Right ventricle myocardium inferior (tissue), 1 donor: ENCODE measurements around the gene STXBP3. TPM values are rescaled to one million over a fixed set of nuclear protein-coding genes. Genes with fewer than 3 reads are reported as not detected.

ENCODE experiments used
- ATAC-seq: fragments of 200-7000 bp; cut with Tn5 transposase; one replicate; pipeline ENCODE4 v1.9.1; 2020; ENCODE audit warnings: mild to moderate bottlenecking, moderate library complexity
- DNase-seq: peaks from one replicate; pipeline ENCODE4 v3.0.0; 2021; ENCODE audit errors: missing footprints
- intact Hi-C: fragments of 100-400 bp; cut with DNase I; formaldehyde crosslinking; loops from one replicate; pipeline ENCODE4 v1.11.0; 2022
- total RNA-seq: library from RNA; stranded (reverse); fragmentation: NEBNext Ultra II Directional; extraction: Animal tissue kit (Norgen Biotek cat#: 25700); gene quantifications from one replicate; pipeline ENCODE4 v1.2.1, GENCODE V29; 2021
- donor health status: DM: no; HTN: yes; CAD: no; lungs with severe emphysema.

STXBP3 gene
- total RNA-seq, 1 donor from 2014 or later: 24.1 TPM

DNA sequence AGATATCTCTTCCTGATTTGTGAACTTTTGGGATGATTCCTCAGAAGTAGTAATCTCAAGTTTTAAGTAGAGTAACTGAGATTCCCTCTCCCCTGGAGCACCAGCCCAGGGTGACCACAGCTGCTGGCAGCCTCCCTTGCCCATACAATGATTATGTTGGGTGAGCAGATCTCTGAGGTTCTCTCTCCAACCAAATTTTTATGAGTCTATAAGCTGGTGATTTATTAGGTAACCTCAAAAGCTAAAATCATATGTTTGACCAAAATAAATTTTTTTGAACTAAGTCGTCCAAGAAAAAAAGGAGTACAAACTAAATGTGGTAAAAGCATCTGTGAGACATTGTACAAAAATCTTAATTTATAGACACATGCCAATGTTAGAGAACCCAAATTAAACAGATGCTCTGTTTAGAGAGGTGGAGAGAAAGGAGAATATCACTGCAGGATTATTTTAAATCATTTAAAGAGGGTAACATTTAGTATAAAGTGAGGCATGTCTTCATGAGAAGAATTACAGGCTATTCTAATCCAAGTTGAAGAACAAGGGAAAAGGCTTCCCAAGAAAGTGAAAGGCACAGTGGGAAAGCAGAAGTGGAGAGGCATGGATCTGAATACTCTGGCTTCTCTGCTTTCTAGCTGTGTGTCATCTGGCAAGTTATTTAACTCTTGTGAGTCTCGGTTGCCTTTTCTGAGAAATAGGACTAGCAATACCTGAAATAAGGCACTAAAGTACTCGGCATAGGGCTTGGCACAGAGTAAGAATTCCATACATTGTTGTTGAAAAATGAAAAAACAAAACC, 107.9 kb downstream of the STXBP3 start:
- no peak for ATAC-seq
- intact Hi-C loops: no loop called here
- no peak for DNase-seq

DNA sequence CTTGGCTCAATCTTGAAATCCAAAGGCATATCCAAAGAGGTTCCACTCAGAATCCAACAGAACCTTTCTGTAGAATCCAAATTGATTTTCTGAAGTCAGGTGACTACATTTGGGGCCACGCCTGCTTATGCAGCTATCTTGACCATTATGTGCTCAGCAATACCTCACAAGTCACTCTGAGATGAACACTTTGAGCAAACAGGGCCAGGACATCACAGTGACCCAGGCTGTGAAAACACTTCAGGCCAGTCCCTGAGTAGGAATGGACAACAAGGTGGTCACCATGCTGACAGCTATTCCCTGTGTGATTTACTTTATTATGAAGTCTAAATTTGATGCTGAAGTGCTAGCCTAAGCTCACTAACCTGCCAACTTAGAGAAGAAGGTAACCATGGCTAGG, 110.5 kb downstream of the STXBP3 start, which contains the start of gene AKNAD1:
AKNAD1 (minus strand) TSS at position 101 of the 400 bp plus-strand sequence. CDS start 4,430 bp downstream, outside the sequence.
- intact Hi-C loops: no loop called here

DNA sequence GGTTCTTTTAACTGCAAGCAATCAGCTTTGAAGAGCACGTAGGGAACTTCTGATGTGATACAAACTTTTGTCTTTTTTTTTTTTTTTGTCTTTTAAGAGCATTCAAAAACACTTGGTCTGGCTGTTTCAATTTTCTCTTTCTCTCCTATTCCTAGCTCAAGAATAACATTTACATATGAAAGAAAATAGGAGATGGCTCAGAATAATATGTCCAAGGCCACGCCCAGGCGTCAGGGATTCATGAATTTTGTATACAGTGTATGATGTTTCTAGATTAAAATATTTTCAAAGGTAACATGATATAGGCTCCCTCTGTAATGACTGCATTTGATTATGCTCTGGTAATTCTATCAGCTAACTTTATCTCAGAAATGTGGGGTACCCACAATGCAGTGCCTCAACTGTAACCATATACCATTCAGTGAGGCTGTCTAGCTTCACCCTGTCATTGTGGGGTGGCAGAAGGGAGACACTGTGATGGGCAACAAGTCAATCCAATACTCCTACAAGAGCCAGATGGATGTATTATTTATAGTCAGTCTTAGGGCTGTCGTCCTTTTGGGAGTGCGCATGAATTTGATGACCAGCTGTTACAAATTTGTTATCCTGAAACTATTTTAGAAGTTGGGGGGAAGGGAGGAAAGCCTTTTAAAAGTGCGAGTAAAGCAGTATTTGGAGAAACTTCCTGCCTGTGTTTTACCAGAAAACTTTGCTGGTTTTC, 111.9 kb downstream of the STXBP3 start:
- ATAC-seq (no peak), DNase-seq (no peak)
- intact Hi-C loops: no loop called here

More for the DNA sequence above, 110.5 kb downstream of the STXBP3 start, which contains the start of gene AKNAD1:
- DNase-seq (no peak), ATAC-seq (no peak)

Other genes starting within 250 kb of the STXBP3 start
- gene EEIG2, start 186.6 kb upstream of the STXBP3 start, total RNA-seq: 5.5 TPM
- 1.1 TPM for gene HENMT1, start 85.6 kb upstream of the STXBP3 start, total RNA-seq
- gene PRPF38B, start 54.4 kb upstream of the STXBP3 start, total RNA-seq: 16.9 TPM
- not detected for gene FNDC7, start 33.8 kb upstream of the STXBP3 start, total RNA-seq
- gene AKNAD1, start 110.4 kb downstream of the STXBP3 start, total RNA-seq: not detected
- gene GPSM2, start 130.3 kb downstream of the STXBP3 start, total RNA-seq: 5.1 TPM
- 27.6 TPM for gene CLCC1, start 216.8 kb downstream of the STXBP3 start, total RNA-seq